NB4 (cell line): ENCODE measurements around the gene KRT2.

Source experiments
- DNase-seq: peaks from one replicate; pipeline ENCODE4 v3.0.0; 2010; ENCODE audit warnings: low read depth
- H3K4me3 ChIP-seq: one replicate; pipeline ENCODE4 v1.5.1; 2011; ENCODE audit warnings: mild to moderate bottlenecking, low read depth, low read length, moderate library complexity
- MYC ChIP-seq: IDR thresholded peaks from 2 replicates; pipeline ENCODE4 v1.6.1; 2011; ENCODE audit warnings: low read depth, low read length
- POLR2A ChIP-seq: IDR thresholded peaks from 2 replicates; pipeline ENCODE4 v1.6.1; 2011; ENCODE audit warnings: mild to moderate bottlenecking; ENCODE audit not compliant: insufficient read length; ENCODE audit errors: extremely low read depth
- TF ChIP-seq, protein P1 (sequence below): IDR thresholded peaks from 2 replicates; pipeline ENCODE4 v1.6.1; 2011; ENCODE audit warnings: low read depth, low read length
- TF ChIP-seq, protein P2 (sequence below): IDR thresholded peaks from one replicate; pipeline ENCODE4 v1.5.1; 2012; ENCODE audit warnings: low read depth, low read length

The KRT2 gene

DNA sequence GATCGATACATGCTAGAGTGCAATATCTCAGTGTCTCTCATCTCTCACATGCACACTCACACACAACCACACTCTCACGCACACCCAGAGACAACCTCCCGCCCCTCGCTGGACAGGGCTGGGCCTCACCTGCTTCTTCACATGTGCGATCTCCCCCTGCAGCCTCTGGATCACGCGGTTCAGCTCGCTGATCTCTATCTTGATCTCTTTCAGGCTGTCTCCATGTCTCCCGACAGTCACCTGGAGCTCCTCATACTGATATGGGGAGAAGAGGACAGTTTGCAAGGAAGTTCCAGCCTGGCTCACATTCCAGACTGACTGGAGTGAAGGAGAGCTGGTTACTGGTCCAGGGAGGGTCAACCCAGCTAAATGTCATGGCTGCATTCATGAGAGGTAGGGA is 4.4 kb downstream of the KRT2 start:
- DNase-seq = no peak
- H3K4me3 ChIP-seq = no peak overlapping the region
- TF ChIP-seq MYC (no peak), POLR2A (no peak)
- TF ChIP-seq, protein P1, sequence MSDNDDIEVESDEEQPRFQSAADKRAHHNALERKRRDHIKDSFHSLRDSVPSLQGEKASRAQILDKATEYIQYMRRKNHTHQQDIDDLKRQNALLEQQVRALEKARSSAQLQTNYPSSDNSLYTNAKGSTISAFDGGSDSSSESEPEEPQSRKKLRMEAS = no peak

DNA sequence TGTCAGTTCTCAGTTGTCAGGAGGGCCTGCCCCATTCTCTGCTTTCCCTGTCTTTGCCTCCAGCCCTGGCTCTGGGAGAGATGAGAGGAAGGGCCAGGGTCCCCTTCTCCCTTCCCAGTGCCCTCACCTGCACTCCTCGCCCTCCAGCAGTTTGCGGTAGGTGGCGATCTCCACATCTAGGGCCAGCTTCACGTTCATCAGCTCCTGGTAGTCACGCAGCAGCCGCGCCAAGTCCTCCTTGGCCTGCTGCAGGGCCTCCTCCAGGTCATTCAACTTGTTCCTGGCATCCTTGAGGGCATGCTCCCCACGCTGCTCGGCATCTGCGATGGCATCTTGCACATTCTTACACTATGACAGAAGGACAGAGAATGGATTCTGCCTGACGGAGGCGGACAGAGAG is 5.4 kb downstream of the KRT2 start:
- no peak for DNase-seq
- no peak overlapping the region for H3K4me3 ChIP-seq
- TF ChIP-seq, protein P1 = no peak
- TF ChIP-seq, protein P2, sequence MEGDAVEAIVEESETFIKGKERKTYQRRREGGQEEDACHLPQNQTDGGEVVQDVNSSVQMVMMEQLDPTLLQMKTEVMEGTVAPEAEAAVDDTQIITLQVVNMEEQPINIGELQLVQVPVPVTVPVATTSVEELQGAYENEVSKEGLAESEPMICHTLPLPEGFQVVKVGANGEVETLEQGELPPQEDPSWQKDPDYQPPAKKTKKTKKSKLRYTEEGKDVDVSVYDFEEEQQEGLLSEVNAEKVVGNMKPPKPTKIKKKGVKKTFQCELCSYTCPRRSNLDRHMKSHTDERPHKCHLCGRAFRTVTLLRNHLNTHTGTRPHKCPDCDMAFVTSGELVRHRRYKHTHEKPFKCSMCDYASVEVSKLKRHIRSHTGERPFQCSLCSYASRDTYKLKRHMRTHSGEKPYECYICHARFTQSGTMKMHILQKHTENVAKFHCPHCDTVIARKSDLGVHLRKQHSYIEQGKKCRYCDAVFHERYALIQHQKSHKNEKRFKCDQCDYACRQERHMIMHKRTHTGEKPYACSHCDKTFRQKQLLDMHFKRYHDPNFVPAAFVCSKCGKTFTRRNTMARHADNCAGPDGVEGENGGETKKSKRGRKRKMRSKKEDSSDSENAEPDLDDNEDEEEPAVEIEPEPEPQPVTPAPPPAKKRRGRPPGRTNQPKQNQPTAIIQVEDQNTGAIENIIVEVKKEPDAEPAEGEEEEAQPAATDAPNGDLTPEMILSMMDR = no peak
- TF ChIP-seq POLR2A = no peak
- TF ChIP-seq MYC = no peak

- TF ChIP-seq POLR2A (no peak), MYC (no peak)
- TF ChIP-seq, protein P1 = no peak
- TF ChIP-seq, protein P2 = no peak
- DNase-seq = peak; percentile 32
- H3K4me3 ChIP-seq = no peak overlapping the region
These were observed 6.0 kb downstream of the KRT2 start for GRCh38 chr12:52645982-52646381.

GRCh38 chr12:52645120-52645761 is 6.8 kb downstream of the KRT2 start:
- no peak for DNase-seq
- H3K4me3 ChIP-seq = no peak overlapping the region
- TF ChIP-seq, protein P1 = no peak
- TF ChIP-seq, protein P2 = no peak
- TF ChIP-seq POLR2A = no peak
- no peak for TF ChIP-seq MYC

- no peak overlapping the region for H3K4me3 ChIP-seq
- DNase-seq = no peak
- TF ChIP-seq, protein P1 = no peak
- TF ChIP-seq POLR2A (no peak), MYC (no peak)
- TF ChIP-seq, protein P2 = no peak
These were observed 8.0 kb downstream of the KRT2 start for GRCh38 chr12:52644078-52644415.

DNA sequence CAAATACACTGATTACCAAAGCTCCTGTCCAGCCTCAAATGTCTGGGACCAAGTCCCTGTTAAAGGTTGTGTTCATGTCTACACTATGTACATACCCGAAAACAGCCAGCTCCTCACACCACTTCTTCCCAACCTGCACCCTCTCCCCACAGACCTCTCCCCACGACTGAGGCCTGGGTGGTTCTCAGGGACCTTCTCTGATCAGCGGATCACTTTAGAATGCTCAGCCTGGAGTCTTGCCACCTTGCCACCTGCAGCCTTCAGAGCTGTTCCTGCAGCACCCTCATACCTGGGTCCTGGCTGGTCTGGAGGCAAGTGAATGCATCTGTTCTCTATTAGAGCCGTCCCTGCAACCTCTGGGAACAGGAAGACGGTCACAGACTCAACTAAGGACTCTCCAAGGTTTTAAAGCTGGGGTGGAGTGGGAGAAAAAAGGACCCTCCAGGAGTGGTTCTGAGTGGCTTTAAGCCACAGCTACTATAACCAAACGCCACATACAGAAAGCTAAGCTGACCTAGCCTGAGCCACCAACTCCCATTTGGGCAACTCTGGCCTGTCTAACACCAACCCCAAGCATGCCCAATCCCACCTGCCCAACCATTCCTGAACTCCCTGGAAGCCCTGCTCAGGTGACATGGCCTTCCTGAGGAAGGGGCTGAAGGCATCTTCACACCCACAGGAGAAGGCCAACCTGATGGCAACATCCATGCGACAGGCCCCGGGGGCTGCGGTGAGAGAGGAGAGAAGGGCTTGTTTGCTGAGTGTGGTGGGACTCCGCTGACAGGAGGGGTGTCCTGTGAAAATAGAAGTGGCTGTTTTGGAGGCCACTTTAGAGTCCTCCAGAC is 8.6 kb downstream of the KRT2 start:
- no peak for DNase-seq
- no peak overlapping the region for H3K4me3 ChIP-seq
- TF ChIP-seq MYC (no peak), POLR2A (no peak)
- TF ChIP-seq, protein P1 = no peak
- TF ChIP-seq, protein P2 = no peak
